Left renal pelvis (tissue), 4 donors: ENCODE measurements around the gene SLC25A13. TPM values are rescaled to one million over a fixed set of nuclear protein-coding genes. Genes with fewer than 3 reads are reported as not detected.
"Not testable (repeated sequence)": the region's sequence is repeated elsewhere in the genome, so short reads cannot be mapped to it uniquely, and the experiment has no call there.

Source experiments
- DNase-seq, 4 donors: peaks; one replicate each; pipeline ENCODE4 v3.0.0-alpha.2; 2013; ENCODE audit warnings: low read depth in 4 of 4, low spot score in 3 of 4
- polyA plus RNA-seq, 4 donors: library from polyadenylated mRNA; unstranded; fragments of 120-200 nt; gene quantifications; one replicate each; pipeline ENCODE4 v1.2.1, GENCODE V29; 2013; ENCODE audit not compliant: insufficient read length in 4 of 4

The SLC25A13 gene, protein sequence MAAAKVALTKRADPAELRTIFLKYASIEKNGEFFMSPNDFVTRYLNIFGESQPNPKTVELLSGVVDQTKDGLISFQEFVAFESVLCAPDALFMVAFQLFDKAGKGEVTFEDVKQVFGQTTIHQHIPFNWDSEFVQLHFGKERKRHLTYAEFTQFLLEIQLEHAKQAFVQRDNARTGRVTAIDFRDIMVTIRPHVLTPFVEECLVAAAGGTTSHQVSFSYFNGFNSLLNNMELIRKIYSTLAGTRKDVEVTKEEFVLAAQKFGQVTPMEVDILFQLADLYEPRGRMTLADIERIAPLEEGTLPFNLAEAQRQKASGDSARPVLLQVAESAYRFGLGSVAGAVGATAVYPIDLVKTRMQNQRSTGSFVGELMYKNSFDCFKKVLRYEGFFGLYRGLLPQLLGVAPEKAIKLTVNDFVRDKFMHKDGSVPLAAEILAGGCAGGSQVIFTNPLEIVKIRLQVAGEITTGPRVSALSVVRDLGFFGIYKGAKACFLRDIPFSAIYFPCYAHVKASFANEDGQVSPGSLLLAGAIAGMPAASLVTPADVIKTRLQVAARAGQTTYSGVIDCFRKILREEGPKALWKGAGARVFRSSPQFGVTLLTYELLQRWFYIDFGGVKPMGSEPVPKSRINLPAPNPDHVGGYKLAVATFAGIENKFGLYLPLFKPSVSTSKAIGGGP
- polyA plus RNA-seq = 10 to 100 TPM; 21.5 to 41.6 (median 41.0) TPM

DNA sequence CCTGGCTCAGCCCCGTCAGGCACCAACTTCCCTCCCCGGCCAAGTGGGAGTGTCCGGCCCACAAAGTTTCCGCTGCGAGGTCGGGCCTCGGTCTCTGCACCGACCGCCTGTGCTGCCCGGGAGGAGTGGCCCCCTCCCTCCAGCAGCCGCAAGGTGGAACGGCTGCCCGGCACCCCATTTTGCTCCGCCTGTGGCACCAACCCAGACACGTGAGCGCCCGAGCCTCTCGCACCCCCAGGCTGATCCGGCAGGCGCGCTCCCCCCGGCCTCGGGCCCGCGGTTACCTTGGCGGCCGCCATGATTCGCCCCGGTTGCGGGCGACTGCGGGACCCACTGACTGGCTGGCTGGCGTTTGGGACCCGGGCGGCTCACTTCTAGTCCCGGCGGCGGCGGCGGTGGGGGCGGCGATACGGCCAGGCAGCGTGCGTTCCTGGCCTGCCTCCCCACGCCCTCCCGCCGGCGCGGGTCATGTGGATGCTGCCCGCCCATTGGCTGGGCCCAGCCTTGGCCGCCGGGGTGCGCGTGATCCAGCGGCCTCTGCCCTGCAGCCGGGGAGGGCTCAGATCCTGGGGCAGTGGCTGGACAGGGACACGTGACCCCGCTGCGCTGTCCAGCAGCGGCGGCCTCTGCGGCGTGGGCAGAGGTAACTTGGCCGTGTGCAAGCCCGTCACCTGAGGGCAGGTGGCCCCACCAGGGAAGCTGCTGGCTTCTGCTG is at the start of gene SLC25A13:
Gene SLC25A13, minus strand, starts transcription at position 441 of the 715 bp plus-strand sequence. Its CDS starts 142 bp downstream, at position 299.
- DNase-seq = peak; percentile 59 to 66 (median 64)

DNA sequence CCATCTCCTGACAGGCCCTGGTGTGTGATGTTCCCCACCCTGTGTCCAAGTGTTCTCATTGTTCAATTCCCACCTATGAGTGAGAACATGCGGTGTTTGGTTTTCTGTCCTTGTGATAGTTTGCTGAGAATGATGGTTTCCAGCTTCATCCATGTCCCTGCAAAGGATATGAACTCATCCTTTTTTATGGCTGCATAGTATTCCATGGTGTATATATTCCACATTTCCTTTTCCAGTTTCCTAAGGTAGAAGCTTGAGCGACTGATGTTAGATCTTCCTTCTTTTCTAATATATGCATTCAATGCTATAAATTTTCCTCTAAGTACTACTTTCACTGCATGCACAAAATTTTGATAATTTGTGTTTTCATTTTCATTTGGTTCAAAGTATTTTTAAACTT is 44.0 kb upstream of the SLC25A13 start:
- DNase-seq = not testable (repeated sequence)

DNA sequence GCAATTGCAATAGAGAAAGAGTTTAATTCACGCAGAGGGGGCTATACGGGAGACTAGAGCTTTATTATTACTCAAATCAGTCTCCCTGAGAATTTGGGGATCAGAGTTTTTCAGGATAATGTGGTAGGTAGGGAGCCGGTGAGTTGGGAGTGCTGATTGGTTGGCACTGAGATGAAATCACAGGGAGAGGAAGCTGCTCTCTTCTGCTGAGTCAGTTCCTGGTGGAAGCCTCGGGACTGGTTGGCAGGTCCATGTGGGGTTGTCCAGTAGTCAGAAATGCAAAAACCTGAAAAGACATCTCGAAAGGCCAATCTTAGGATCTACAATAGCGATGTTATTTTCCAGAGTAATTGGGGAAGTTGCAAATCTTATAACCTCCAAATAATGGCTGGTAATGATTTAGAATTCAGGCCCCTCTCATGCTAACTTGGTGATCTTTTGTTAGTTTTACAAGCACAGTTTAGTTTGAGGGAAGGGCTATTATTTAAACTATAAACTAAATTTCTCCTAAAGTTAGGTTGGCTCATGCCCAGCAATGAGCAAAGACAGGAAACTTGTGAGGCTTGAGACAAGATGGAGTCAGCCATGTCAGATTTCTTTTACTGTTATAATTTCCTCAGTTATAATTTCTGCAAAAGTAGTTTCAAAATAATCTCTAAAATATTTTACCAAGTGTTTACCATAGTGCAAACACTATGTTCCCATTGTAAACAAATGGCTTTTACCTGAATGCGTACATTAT is 39.4 kb upstream of the SLC25A13 start:
- no peak for DNase-seq

DNA sequence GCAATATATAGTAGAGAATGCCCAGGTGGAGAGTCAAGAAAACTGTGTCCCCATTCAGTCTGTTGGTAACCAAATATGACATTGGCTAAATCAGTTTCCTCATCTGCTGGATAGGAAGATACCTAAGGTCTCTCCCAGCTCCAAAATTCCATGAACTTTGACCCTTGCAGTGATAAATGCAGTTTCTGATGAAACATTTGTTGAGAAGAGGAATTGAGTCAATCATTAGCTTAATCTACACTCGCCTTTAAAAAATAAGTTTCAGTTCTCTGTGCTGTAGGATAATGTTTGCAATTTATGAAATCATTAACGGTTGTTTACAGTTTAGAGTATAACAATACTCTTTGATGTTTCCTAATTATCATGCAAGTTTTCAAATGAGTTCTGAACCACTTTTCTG is 38.0 kb upstream of the SLC25A13 start:
- no peak for DNase-seq

DNA sequence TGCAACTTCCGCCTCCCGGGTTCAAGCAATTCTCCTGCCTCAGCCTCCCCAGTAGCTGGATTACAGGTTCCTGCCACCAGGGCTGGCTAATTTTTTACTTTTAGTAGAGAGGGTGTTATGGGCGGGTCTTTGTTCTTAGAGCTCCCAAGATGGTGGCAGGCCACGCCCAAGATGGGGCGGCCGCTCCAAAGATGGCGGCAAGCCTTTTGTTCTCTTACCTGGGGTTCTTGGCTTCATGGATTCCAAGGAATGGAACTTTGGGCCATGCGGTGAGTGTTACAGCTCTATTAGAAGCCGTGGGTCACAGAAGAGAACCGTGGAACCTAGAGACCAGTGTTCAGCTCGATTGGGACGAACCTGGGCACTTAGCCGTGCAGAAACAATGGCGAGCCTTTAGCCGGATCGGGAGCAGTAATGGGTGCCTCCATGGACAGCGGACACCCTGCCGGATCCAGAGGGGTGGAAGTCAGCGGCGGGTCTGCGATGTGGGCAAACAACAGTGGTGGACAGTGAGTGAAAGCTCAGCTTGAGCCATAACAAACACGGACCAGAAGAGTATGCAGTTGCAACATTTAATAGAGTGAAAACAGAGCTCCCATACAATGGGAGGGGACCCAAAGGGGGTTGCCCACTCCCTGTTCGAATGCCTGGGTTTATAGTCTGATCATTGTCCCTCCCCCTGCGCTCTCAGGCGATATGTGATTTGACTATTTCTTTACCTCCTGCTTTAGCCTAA is 36.5 kb upstream of the SLC25A13 start:
- not testable (repeated sequence) for DNase-seq

DNA sequence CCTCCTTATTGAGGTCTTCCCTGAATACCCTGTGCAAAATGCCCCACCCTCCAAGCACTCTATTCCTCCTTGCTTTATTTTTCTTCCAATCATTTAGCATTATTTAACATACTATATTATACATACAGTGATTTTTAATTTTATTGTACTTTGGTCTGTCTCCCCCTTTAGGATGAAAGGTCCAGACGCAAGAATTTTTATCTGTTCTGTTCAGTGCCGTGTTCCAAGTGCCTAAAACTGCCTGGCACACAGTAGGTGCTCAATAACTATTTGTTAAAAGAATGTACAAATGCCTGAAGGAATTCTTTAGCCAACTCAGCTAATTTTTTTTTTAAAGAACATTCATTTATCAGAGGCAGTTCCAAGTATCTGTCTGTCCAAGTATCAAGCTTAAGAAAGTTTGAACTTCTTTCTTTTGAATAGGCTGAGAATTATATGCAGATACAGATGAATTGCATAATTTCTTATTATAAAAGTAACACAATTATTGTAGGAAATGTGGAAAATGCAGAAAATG is 34.1 kb upstream of the SLC25A13 start:
- no peak for DNase-seq

DNA sequence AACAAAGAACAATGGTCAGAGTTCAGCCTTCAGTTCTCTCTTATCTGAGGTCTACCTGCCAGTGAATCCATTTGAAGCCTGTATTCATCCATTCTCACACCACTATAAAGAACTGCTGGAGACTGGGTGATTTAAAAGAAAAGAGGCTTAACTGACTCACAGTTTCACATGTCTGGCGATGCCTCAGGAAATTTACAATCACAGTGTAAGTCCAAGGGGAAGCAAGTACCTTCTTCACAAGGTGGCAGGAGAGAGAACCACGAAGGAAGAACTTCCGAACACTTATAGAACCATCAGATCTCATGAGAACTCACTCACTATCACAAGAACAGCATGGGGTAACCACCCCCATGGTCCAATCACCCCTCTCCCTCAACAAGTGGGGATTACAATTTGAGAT is 33.0 kb upstream of the SLC25A13 start:
- no peak for DNase-seq

DNA sequence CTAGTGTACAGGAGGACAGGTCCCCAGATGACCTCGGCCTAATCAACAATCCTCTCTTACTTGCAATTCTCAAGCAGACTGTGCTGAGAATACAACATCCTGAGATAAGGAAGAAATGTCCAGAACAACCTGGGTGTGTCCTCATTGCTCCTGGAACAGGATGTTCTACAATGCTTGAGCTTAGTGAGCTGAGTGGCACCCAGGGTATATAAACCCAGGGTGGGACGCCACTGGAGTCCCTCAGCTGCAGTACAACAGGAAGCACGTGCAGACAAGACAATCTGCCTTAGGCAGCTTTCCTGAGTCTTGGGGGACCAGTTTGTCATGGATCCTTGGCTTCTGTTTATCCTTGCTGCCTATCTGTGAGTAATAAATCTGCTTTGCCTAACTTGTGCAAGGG is 27.7 kb upstream of the SLC25A13 start:
- DNase-seq = no peak

DNA sequence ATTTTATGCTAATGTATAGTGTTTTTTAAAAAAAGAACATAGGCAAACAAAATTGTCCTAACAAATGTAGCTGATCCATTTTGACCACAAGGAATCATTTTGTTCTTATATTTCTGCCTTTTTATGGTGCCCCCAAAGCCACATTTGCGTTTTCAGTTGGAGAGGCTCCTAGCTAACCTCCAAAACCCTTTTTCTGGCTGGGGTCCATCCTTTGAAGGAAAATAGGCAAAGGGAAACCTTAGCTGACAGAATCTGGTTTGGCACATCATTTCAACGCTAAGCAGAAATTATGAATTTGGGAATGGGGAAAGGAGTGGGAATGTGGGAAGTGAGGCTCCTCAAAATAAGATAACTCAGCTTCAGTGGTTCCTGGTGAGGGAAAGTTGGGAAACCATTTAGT is 25.6 kb upstream of the SLC25A13 start:
- no peak for DNase-seq

DNA sequence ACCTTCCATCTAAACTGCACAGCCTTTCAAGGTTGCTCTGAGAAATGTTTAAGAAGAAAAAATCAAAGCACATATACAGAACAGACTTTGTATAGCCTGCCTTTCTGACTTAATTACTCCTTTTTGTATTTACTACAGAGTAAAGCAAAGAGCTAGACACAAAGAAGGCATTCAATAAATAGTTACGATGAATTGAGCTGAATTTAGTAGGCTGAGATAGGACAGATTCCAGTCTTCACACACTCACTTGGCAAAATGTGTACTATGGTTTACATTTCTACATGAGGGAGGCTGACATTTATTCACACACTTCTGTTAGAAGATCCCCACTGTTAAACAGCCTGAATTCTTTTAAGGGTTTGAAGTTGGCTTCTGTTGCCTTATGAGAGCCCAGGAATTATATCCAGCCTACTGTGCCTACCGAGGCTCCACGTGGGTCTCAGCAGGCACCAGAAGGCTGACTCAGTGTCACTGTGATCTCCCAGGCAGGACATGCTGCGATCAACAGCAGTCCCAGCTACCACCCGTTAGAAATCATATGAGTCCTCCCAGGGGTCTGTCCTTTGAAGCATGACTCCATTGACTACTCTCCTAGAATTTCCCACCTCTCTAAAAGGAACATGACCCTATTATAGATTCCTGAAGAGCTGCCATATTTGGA is 24.5 kb upstream of the SLC25A13 start:
- DNase-seq = no peak

DNA sequence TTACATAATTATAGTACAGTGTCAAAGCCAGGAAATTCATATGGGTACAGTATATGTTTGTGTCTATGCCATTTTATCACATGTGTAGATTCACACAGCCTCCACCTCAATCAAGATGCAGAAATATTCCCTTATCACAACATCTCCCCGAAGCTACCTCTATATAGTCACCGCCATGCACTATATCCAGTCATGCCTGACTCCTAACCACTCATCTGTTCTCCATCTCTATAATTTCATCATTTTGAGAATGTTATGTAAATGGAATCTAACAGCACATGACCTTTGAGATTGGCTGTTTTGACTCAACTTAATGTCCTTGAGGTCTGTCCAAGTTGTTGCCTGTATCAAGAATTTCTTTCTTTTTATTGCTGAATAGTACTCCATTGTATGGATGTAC is 22.3 kb upstream of the SLC25A13 start:
- DNase-seq = no peak

DNA sequence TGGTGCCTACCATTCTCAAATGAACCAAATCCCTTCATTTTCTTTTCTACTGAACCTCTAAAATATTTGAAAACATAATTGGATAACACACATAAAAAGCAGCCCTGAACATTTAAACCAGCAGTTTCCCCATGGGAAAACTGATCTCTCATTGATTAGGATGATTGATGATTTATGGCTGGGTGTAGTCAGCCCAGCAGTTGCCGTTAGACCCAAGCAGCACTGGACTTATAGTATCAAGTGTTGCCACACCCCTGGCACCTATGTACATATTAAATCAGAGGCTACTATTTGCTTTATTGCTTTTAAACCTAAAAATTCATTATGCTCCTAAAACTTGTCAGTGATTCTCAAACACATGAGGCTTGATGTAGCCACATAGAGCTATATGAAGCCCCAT is 20.2 kb upstream of the SLC25A13 start:
- DNase-seq = no peak

DNA sequence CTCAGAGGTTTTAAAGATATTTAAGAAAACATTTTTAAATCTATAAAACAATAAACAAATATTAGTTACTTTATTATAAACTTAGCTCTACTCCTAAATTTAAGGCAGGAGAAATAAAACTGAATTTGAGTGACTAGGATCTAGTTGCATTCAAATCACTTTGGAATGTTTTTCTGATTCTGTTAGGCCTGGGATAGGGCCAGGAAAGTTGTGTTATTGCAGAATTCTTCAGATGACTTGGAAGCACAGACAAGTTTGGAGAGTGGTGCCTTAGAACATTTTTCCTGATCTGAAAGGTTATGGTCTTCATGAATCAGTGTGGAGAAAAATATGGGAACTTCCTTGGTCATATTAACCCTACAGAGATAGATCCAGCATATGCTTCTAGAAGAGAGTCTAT is 15.6 kb upstream of the SLC25A13 start:
- DNase-seq = no peak

DNA sequence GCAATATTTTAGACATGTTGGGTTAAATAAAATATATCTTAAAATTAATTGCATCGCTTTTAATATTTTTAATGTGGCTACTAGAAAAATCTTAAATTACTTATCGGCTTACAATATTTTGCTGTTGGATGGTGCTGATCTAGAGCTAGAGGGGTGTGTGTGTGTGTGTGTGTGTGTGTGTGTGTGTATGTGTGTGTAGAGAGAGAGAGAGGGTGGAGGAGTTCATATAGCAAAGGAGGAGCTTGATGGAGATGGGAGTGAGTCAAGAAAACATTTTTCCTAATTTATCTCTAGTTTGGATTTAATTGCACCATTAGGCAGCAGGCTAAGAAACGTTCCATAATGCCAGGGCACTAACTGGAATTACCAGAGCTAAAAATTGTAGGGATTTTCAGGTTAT is 10.4 kb upstream of the SLC25A13 start:
- no peak for DNase-seq

DNA sequence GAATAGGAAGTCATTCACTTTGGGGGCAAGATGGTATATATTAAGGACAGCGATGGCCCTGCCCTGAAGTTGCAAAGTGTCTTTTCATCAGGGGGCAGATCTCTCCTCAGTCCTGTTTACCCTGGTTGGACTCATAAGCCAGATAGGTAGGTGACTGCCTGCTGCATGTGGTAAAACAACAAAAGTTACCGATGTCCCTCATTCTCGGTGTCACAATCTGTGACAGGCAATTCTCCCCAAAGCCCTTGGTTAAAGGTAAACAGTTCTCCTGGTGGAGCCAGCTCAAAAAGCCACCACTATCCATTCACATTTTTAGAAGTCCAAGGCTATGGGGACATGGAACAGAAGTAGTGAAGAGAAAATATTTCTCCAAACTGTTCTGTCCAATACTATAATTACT is 9.9 kb upstream of the SLC25A13 start:
- DNase-seq = no peak

DNA sequence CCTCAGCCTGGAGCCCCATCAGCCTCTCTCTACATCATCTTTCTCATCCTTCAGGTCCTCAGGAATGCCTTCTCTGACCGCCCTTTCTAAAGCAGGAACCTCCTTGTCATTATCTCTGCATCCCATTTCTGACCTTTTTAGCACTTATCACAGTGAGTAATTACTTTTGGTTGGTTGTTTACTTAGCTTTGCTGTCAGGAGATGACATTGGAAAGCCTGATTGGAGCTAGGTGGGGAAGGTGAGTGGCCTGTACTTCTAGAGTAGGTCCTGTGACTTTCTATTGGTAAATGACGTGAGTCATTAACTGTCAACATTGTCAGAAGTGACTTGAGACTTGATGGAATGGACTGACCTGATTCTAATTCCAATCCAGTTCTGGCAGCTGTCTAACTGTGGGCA is 9.3 kb upstream of the SLC25A13 start:
- no peak for DNase-seq

DNA sequence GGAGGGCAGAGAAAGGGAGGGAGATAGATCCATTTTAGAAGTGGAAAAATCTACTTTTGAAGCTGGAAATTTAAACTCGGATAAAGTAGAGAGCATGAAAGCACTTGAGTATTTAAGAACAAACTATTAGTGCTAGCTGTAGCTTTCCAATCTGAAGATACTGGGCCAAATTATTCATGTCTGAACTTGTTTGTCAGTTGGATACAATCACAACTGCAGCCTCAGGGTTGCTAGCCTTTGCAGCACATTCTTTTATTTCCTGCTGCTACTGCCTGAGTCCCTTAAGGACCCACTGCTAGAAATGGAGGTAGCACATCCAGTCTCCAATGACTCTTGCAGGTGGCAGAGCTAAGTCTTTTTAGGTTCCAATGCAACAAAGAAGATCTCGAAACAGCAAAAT is 8.3 kb upstream of the SLC25A13 start:
- DNase-seq = no peak

DNA sequence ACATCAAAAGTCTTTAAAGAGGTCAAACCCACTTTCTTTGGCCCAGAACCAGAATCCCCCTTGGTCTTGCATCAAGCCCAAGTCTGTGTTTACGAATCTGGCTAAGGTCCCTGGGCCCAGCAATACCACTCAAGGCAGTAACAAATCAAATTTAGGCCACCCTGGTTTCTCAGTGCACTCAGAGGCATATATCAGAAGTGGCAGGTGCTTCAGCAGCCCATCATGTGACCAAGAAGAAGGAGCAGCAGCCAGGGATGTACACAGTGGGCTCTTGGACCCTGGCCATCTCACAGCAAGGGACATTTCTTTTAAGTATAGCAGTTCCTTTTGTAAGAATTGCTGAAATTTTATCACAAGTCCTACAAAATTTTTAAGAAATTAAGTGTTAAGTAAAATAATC is 7.3 kb upstream of the SLC25A13 start:
- no peak for DNase-seq

DNA sequence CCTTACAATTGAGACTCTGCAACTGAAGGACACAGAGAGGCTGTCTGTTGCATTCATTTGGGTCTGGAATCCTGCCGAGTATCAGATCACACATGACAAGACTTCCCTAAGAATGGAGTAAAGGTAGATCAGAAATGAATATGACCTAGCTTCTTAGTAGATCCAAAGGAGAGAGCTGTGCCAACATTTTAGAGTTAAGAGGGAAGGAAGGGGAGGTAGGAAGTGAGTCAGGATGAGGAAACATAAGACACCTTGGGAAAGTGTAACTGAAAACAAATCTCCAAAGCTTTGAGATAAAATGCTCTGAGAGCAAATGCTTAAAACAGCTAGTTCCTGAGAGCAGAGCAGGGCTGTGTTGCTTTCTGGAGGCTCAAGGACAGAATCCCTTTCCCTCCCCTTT is 6.1 kb upstream of the SLC25A13 start:
- no peak for DNase-seq
